MM.1S (cell line): ENCODE measurements around the gene TAS2R46.
"Not testable (repeated sequence)": the region's sequence is repeated elsewhere in the genome, so short reads cannot be mapped to it uniquely, and the experiment has no call there.

ENCODE experiments used
- DNase-seq: peaks from one replicate; pipeline ENCODE4 v3.0.0-alpha.2; 2015
- H2AFZ ChIP-seq: fragments of 300-600 bp; sonication (generic); 2 replicates; pipeline ENCODE4 v1.6.0; 2016; ENCODE audit warnings: antibody characterized with exemption, low read length
- H3F3A ChIP-seq: fragments of 300-600 bp; sonication (generic); 2 replicates; pipeline ENCODE4 v1.6.1; 2016; ENCODE audit warnings: mild to moderate bottlenecking, antibody characterized with exemption, low read length, moderate library complexity, mixed read lengths; ENCODE audit not compliant: insufficient read depth
- H3K27ac ChIP-seq: fragments of 300-600 bp; sonication (generic); 2 replicates; pipeline ENCODE4 v1.5.1; 2016; ENCODE audit warnings: mild to moderate bottlenecking, low read length
- H3K27me3 ChIP-seq: fragments of 300-600 bp; sonication (generic); replicated peaks from 2 replicates; pipeline ENCODE4 v1.6.0; 2016; ENCODE audit warnings: low read length; ENCODE audit not compliant: insufficient read depth
- H3K36me3 ChIP-seq: fragments of 300-600 bp; sonication (generic); replicated peaks from 2 replicates; pipeline ENCODE4 v1.6.1; 2016; ENCODE audit warnings: mild to moderate bottlenecking, low read length, mixed read lengths; ENCODE audit not compliant: insufficient read depth
- H3K4me1 ChIP-seq: fragments of 300-600 bp; sonication (generic); 2 replicates; pipeline ENCODE4 v1.6.1; 2016; ENCODE audit warnings: low read length, mixed read lengths
- H3K4me2 ChIP-seq: fragments of 300-600 bp; sonication (generic); 2 replicates; pipeline ENCODE4 v1.6.0; 2016; ENCODE audit warnings: low read depth, low read length
- H3K4me3 ChIP-seq: fragments of 300-600 bp; sonication (generic); 2 replicates; pipeline ENCODE4 v1.5.1; 2016; ENCODE audit warnings: low read length, mixed read lengths
- H3K79me2 ChIP-seq: fragments of 300-600 bp; sonication (generic); 2 replicates; pipeline ENCODE4 v1.6.1; 2016; ENCODE audit warnings: mixed run types, low read length, mixed read lengths
- H3K9ac ChIP-seq: fragments of 300-600 bp; sonication (generic); 2 replicates; pipeline ENCODE4 v1.6.1; 2016; ENCODE audit warnings: low read length, mixed read lengths
- H3K9me2 ChIP-seq: fragments of 300-600 bp; sonication (generic); replicated peaks from 2 replicates; pipeline ENCODE4 v1.6.1; 2016; ENCODE audit warnings: mild to moderate bottlenecking, low read length, mixed read lengths; ENCODE audit not compliant: insufficient read depth
- H3K9me3 ChIP-seq: fragments of 300-600 bp; sonication (generic); replicated peaks from 2 replicates; pipeline ENCODE4 v1.6.1; 2016; ENCODE audit warnings: mild to moderate bottlenecking, low read length, mixed read lengths; ENCODE audit not compliant: insufficient read depth
- H4K20me1 ChIP-seq: fragments of 300-600 bp; sonication (generic); 2 replicates; pipeline ENCODE4 v1.6.1; 2016; ENCODE audit warnings: mild to moderate bottlenecking, low read length, moderate library complexity, mixed read lengths; ENCODE audit not compliant: insufficient read depth
- CTCF ChIP-seq: fragments of 300-600 bp; sonication (generic); IDR thresholded peaks from 2 replicates; pipeline ENCODE4 v1.5.1; 2016; ENCODE audit warnings: antibody characterized with exemption, low read length, mixed read lengths
- EZH2 ChIP-seq: fragments of 300-600 bp; sonication (generic); optimal IDR thresholded peaks from 2 replicates; pipeline ENCODE3; 2017; ENCODE audit warnings: low read depth, mild to moderate bottlenecking, antibody characterized with exemption, low read length, mixed read lengths
- EZH2phosphoT487 ChIP-seq: fragments of 300-600 bp; sonication (generic); IDR thresholded peaks from 2 replicates; pipeline ENCODE4 v1.6.1; 2018; ENCODE audit warnings: antibody characterized with exemption, low read length

Gene TAS2R46

GRCh38 chr12:11059041-11059440 lies 3.1 kb downstream of the TAS2R46 start:
- no peak for DNase-seq
- Histone ChIP-seq H3F3A (no peaks in the 10 kb centered on the region), H3K4me1 (no peaks in the 10 kb centered on the region), H3K9me2 (no peaks in the 10 kb centered on the region), H3K4me2 (no peak overlapping the region), H3K27ac (no peak overlapping the region), H3K79me2 (peaks cover 4% of the 10 kb centered on the region), H2AFZ (no peak overlapping the region), H4K20me1 (no peaks in the 10 kb centered on the region), H3K4me3 (no peak overlapping the region), H3K27me3 (no peaks in the 10 kb centered on the region), H3K9ac (no peak overlapping the region), H3K9me3 (no peaks in the 10 kb centered on the region), H3K36me3 (no peaks in the 10 kb centered on the region)
- no peak for TF ChIP-seq CTCF
- TF ChIP-seq EZH2, result no peak
- no peak for TF ChIP-seq EZH2phosphoT487

- H3K27ac ChIP-seq, result no peak overlapping the region
- DNase-seq, result no peak
- H3K4me1 ChIP-seq, result no peaks in the 10 kb centered on the region
- no peak overlapping the region for H3K4me2 ChIP-seq
- no peaks in the 10 kb centered on the region for H3K36me3 ChIP-seq
- no peaks in the 10 kb centered on the region for H3K9me2 ChIP-seq
- peaks cover 9% of the 10 kb centered on the region; the same call in 1 of the 2 replicates for H3K79me2 ChIP-seq
- no peak overlapping the region for H3K9ac ChIP-seq
- H3K4me3 ChIP-seq, result no peak overlapping the region
- TF ChIP-seq EZH2phosphoT487, result no peak
- TF ChIP-seq EZH2, result no peak
- no peak for TF ChIP-seq CTCF
- H3K27me3 ChIP-seq, result no peaks in the 10 kb centered on the region
- H3F3A ChIP-seq, result no peaks in the 10 kb centered on the region
- no peak overlapping the region for H2AFZ ChIP-seq
- H4K20me1 ChIP-seq, result no peaks in the 10 kb centered on the region
- H3K9me3 ChIP-seq, result no peaks in the 10 kb centered on the region
Measured at GRCh38 chr12:11055306-11055705, 6.8 kb downstream of the TAS2R46 start.

DNA sequence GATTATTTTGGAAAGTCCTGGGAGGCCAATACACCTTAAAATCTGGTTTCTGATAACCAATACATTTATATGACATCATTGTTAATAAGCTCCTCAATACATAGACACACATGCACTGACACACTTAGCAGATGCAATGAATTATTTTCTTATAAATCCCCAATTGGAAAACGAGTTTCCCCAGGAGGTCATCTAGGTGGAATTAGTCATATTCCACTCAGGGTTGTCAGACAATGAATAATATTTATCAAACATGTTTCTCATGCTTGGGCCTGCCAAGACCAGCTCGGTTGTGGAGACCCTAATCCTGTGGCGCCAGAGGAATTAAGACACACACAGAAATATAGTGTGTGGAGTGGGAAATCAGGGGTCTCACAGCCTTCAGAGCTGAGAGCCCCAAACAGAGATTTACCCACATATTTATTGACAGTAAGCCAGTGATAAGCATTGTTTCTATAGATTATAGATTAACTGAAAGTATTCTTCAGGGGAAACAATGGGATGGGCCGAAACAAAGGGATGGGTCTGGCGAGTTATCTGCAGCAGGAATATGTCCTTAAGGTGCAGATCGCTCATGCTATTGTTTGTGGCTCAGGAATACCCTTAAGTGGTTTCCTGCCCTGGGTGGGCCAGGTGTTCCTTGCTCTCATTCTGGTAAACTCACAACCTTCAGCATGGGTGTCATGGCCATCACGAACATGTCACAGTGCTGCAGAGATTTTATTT lies 12.1 kb downstream of the TAS2R46 start:
- H3K27ac ChIP-seq, H2AFZ ChIP-seq, DNase-seq: not testable (repeated sequence)

DNA sequence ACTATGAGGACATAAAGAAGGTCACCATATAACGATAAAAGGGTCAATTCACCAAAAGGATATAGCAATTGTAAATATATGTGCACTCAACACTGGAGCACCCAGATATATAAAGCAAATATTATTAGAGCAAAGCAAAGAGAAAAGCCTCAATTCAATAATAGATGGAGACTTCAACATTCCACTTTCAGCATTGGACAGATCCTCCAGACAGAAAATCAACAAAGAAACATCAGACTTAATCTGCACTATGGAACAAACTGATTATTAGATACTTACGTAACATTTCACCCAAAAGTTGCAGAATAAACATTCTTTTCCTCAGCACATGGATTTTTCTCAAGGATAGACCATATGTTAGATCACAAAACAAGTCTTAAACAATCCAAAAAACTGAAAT lies 20.7 kb downstream of the TAS2R46 start:
- not testable (repeated sequence) for H3K9me3 ChIP-seq, H3K4me2 ChIP-seq, H3F3A ChIP-seq, H2AFZ ChIP-seq, H3K27ac ChIP-seq, DNase-seq, H3K27me3 ChIP-seq, H3K9me2 ChIP-seq, H3K36me3 ChIP-seq, H4K20me1 ChIP-seq, H3K4me3 ChIP-seq, H3K79me2 ChIP-seq, H3K9ac ChIP-seq, H3K4me1 ChIP-seq

More for the DNA sequence above, 12.1 kb downstream of the TAS2R46 start:
- H3K9ac ChIP-seq, H3K4me3 ChIP-seq, H3K4me2 ChIP-seq, H3K4me1 ChIP-seq, H3K9me3 ChIP-seq, H3K79me2 ChIP-seq, H3K9me2 ChIP-seq, H3F3A ChIP-seq, H4K20me1 ChIP-seq, H3K27me3 ChIP-seq, H3K36me3 ChIP-seq: not testable (repeated sequence)
